T-helper 9 cell (primary cell): ENCODE results near the gene ERG.

Source experiments
- DNase-seq: peaks from one replicate; pipeline ENCODE4 v3.0.0-alpha.2; 2020
- total RNA-seq, 2 donors: gene quantifications; one replicate each; lab custom pipeline; 2026; lab: John Stamatoyannopoulos, UW

ERG gene, protein sequence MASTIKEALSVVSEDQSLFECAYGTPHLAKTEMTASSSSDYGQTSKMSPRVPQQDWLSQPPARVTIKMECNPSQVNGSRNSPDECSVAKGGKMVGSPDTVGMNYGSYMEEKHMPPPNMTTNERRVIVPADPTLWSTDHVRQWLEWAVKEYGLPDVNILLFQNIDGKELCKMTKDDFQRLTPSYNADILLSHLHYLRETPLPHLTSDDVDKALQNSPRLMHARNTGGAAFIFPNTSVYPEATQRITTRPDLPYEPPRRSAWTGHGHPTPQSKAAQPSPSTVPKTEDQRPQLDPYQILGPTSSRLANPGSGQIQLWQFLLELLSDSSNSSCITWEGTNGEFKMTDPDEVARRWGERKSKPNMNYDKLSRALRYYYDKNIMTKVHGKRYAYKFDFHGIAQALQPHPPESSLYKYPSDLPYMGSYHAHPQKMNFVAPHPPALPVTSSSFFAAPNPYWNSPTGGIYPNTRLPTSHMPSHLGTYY
- 0 to 0.14 reads per million in 2 donors for total RNA-seq

DNA sequence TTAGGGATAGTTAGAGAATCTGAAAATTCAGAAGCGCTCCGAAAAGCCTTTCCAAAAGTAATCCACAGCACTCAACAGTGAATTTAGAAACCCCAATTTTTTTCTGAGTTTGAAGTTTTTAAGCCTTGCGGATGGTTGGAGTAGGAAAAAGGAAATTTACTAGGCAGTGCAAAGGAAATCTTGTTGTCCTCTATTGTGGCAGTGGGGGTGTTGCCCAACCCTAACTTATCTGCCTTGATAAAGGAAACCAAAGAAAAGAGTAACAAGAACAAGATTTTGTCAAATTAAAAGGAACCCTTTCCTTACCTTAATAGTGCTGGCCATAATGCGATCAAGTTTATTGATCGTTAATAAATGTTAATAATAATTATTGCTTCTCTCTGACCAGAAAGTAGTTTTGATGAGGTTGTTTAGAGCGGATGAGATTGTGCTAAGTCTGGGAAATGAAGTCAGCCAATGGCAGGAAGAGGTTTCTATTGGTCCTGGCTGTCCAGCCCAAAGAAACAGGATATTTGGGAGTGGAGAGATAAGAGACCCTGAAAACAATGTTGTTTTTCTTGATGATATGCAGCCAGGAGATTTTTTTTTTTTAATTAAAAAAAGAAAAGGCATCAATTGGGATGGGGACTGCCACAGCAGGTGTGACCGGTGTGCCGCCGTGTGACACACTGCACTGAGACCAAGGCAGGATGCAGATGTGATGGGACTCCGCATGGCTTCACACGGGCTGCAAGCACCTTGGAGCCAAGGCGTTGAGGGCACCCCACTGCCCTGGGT, at the start of gene ERG:
Gene ERG (minus strand): TSS at position 421 of the 777 bp plus-strand sequence. CDS start 97 bp downstream, at position 324.
- no peak for DNase-seq

GRCh38 chr21:38544661-38545060, 46.4 kb upstream of the ERG start:
- no peak for DNase-seq

- DNase-seq, result no peak
These were observed 44.0 kb upstream of the ERG start for GRCh38 chr21:38542263-38542662.

DNA sequence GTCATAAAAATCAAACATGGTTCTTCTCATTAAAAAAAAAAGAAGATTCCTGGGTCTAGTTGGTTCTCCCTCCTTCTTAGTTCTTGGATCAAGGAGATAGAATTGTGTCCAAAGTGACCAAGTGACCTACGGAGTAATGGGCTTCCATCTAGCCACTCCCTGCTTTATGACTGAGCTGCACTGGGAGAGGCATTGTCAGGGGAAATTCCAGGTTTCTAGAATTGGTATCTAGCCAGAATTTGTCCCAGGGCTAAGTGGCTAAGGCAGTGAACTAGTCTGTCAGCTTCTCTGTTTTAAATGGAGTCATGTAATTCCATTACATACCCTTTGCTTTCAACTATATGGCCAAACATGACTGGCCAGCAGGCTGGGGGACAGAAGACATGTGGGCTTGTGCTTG, 40.1 kb upstream of the ERG start:
- DNase-seq, result no peak

DNA sequence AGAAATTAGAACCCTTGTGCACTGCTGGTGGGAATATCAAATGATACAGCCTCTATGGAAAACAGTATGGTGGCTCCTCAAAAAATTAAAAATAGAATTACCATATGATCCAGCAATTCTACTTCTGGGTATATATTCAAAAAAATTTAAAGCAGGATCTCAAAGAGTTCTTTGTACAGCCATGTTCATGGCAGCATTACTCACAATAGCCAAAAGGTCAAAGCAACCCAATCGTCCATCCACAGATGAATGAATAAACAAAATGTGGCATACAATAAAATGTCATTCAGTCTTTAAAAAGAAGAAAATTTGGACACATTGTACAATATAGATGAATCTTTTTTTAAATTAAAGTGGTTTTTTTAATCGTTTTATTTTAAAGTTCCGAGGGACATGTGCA, 36.3 kb upstream of the ERG start:
- no peak for DNase-seq

GRCh38 chr21:38533887-38534286, 35.6 kb upstream of the ERG start:
- DNase-seq, result no peak

DNA sequence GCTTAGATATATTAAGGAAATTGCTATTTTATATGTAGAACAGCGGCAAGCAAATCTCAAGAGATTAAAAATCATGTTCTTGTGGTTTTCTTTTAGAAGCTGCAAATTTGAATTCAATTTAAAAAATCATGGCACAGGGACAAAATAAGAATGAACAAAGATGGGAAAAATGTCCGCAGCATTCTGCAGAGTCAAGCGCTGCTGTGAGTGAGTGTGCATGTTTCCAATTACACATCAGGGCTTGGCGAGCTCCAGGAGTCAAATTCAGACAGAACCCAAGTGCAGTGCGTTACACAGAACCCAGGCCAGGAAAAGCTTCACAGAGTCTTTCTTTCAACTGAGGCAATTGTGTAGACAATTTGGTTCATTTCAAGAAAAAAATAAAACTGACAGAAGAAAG, 33.3 kb upstream of the ERG start:
- DNase-seq, result no peak

DNA sequence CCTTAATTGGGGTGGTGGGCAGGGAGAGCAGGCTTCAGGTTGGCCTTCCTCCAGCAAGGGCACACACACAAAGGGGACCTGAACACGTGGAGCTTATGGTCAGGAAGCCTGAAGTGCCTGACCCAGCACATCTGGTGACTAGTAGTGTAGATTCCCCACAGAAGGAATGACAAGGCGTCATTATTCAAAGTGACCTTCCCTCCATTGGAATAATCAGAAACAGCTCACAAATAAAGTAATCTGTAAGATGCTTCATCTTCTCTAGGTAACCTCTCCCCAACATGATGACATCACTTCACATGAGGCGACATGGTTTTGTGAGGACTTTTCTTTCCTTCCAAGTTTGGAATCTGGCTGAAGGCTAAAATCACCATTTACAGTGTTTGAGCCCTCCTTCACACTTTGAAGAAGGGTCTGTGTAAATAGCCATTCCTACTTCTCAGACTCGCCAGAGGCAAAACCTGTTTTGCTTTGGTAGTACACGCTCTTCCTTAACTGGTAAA, 32.8 kb upstream of the ERG start:
- DNase-seq, result no peak

DNA sequence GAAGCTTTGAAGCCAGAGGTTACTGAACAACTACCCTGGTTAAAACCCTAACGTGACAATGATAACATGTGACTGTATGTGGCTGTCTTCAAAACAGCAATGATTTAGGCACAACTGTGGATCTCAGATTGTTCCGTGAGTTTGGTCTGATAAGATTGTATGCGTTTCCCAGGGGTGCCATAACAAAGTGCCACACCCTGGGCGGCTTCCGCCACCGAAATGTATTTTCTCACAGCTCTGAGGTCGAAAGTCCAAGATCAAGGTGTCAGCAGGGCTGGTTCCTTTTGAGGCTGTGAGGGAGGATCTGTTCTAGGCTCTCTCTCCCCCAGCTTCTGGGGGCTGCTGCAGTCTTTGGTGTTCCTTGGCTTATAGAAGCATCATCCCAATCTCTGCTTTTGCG, 29.5 kb upstream of the ERG start:
- no peak for DNase-seq

DNA sequence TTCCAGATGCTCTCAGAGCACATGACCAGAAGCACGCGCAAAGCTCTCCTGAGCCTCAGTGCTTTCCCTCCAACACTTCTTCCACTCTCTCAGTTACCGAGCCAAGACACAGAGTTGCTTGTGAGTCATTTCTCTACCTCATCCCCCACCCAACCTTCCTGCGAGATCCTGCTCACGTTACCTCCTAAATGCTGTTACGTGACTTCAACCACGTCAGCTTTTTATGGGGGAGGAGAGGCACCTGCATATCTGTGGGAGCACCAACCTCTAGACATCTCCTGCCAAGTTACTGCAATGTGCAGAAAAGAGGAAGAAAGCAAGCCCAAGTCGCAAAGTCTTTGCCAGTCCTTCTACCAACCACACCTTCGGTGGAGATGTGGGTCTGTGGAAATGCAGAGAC, 27.2 kb upstream of the ERG start:
- no peak for DNase-seq

- no peak for DNase-seq
These were observed 26.2 kb upstream of the ERG start for GRCh38 chr21:38524168-38525153.

DNA sequence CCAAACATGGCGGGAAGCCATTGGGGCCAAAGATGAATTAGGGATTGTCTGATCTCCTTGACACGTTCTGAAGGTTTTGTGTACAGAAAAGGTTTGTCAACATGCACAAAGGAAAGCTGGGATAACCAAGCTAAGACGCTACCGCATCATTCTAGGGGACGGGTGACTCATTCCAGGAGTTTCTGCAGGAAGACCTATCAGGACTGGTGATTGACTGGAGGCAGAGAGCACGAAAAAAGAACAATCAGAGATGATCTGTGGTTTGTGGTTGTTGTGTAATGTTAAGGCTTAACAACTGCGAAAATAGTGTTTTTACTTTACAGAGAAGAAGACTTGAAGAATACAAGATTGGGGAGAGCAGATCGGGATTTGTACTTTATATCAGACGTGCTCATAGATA, 22.2 kb upstream of the ERG start:
- no peak for DNase-seq

- no peak for DNase-seq
These were observed 13.5 kb upstream of the ERG start for GRCh38 chr21:38511662-38512243.

DNA sequence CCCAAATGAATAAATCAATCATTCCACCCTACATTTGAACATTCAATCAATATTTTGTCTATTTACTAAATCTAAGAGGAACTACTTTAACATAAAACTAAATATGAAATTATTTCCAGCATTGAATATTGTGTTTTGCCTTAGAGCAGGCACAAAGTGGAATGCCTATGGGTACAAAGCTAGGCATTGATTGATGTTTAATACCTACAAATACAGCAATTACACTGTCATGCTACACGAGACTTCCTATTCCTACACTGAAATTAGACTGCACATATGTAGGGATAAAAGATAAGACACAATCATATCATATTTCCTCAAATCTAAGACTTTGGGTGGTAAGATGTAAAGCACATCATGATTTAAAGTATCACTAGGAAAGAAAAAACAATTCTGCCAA, 12.9 kb upstream of the ERG start:
- no peak for DNase-seq

DNA sequence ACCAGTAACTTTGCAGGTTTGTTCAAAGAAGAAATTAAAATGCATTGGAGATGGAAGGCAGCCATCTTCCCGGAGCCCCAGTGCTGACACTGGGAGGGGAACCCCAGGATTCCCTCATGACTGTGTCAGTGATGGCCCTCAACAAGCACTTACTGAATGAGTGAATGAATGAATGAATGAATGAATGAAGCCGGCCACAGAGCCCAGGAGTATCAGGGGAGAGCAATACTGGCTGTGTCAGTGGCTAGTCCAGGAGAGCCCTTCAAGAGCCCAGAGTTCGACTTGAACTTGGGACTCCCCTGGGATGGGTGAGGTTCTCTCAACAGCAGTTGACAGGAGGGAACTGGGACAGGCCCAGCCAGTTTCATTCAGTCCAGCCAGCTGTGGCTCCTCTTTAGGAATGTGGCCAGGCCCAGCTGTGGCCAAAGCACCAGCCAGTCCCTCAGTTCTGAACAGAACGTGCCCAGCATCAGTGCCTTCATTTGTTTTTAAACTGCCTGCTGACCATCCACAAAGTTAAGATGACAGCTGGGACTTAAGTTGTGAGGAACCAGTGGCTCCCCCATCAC, 9.2 kb upstream of the ERG start:
- DNase-seq, result no peak

GRCh38 chr21:38506661-38507281, 8.5 kb upstream of the ERG start:
- DNase-seq, result no peak

GRCh38 chr21:38505654-38506523, 7.6 kb upstream of the ERG start:
- DNase-seq, result no peak

- no peak for DNase-seq
These were observed 5.8 kb upstream of the ERG start for GRCh38 chr21:38504066-38504465.

DNA sequence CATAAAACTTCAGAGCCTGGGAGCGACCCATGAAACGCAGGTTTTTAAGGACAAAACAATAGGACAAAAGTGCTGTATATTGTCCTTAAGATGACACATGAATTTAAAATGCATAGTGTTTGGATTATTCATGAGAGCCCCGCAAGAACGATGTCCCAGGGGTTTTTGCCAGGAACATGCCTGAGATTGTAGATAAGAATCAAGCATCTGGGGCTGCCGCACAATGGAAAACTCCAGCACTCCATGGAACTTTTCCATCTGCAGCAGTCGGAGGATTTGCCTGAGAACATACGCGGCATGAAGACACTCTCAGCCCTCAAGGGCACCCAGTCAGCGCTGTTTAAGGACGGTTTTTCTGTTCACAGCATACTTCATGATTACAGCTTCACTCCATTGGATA, 5.3 kb upstream of the ERG start:
- no peak for DNase-seq

GRCh38 chr21:38500073-38500472, 1.8 kb upstream of the ERG start:
- DNase-seq, result no peak
